Measurements from ENCODE around the gene CISH. TPM values are rescaled to one million over a fixed set of nuclear protein-coding genes. Genes with fewer than 3 reads are reported as not detected.

The CISH gene
- total RNA-seq, 2 donors from 2014 or later: 5.1 to 7.6 TPM

- WGBS: 100% methylated on average over 3 of the region's 3 CpGs
- H3K27ac ChIP-seq: no peak overlapping the region
- no peak for DNase-seq (ENCODE audit: low spot score)
- no peak overlapping the region for H3K4me3 ChIP-seq
- TF ChIP-seq POLR2A (IDR thresholded peaks at IDR 0.05): no peak
- TF ChIP-seq, protein P1, sequence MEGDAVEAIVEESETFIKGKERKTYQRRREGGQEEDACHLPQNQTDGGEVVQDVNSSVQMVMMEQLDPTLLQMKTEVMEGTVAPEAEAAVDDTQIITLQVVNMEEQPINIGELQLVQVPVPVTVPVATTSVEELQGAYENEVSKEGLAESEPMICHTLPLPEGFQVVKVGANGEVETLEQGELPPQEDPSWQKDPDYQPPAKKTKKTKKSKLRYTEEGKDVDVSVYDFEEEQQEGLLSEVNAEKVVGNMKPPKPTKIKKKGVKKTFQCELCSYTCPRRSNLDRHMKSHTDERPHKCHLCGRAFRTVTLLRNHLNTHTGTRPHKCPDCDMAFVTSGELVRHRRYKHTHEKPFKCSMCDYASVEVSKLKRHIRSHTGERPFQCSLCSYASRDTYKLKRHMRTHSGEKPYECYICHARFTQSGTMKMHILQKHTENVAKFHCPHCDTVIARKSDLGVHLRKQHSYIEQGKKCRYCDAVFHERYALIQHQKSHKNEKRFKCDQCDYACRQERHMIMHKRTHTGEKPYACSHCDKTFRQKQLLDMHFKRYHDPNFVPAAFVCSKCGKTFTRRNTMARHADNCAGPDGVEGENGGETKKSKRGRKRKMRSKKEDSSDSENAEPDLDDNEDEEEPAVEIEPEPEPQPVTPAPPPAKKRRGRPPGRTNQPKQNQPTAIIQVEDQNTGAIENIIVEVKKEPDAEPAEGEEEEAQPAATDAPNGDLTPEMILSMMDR (IDR thresholded peaks at IDR 0.05): no peak
- TF ChIP-seq POLR2AphosphoS5 (IDR thresholded peaks at IDR 0.05): no peak
- H3K36me3 ChIP-seq: no peaks in the 10 kb centered on the region
- intact Hi-C loops (cut with DNase I): no loop called here
- no peaks in the 10 kb centered on the region for H3K9me3 ChIP-seq
- H3K27me3 ChIP-seq (replicated peaks; ENCODE audit: insufficient read depth): no peaks in the 10 kb centered on the region
- peaks cover 11% of the 10 kb centered on the region for H3K4me1 ChIP-seq (replicated peaks)
These were observed 14.8 kb upstream of the CISH start for GRCh38 chr3:50626401-50626800.

- Histone ChIP-seq H3K9me3 (no peaks in the 10 kb centered on the region), H3K27ac (no peak overlapping the region), H3K27me3 (replicated peaks; ENCODE audit: insufficient read depth) (no peaks in the 10 kb centered on the region), H3K4me1 (replicated peaks) (peaks cover 18% of the 10 kb centered on the region), H3K4me3 (no peak overlapping the region), H3K36me3 (no peaks in the 10 kb centered on the region)
- no peak for DNase-seq (ENCODE audit: low spot score)
- WGBS: 68% methylated on average over 18 of the region's 18 CpGs
- intact Hi-C loops (cut with DNase I): no loop called here
- TF ChIP-seq POLR2AphosphoS5 (IDR thresholded peaks at IDR 0.05): no peak
- TF ChIP-seq, protein P1 (IDR thresholded peaks at IDR 0.05): no peak
- no peak for TF ChIP-seq POLR2A (IDR thresholded peaks at IDR 0.05)
These were observed 13.9 kb upstream of the CISH start for GRCh38 chr3:50625231-50626182.

GRCh38 chr3:50624634-50625033, 13.1 kb upstream of the CISH start:
- 90% methylated on average over 2 of the region's 2 CpGs for WGBS
- Histone ChIP-seq H3K36me3 (no peaks in the 10 kb centered on the region), H3K27ac (no peak overlapping the region), H3K4me1 (replicated peaks) (peaks cover 20% of the 10 kb centered on the region), H3K27me3 (replicated peaks; ENCODE audit: insufficient read depth) (no peaks in the 10 kb centered on the region), H3K4me3 (no peak overlapping the region), H3K9me3 (no peaks in the 10 kb centered on the region)
- intact Hi-C loops (cut with DNase I): no loop called here
- TF ChIP-seq, protein P1 (IDR thresholded peaks at IDR 0.05): no peak
- TF ChIP-seq POLR2AphosphoS5 (IDR thresholded peaks at IDR 0.05): no peak
- no peak for TF ChIP-seq POLR2A (IDR thresholded peaks at IDR 0.05)
- no peak for DNase-seq (ENCODE audit: low spot score)

GRCh38 chr3:50623840-50624474, 12.4 kb upstream of the CISH start:
- Histone ChIP-seq H3K36me3 (no peaks in the 10 kb centered on the region), H3K27me3 (replicated peaks; ENCODE audit: insufficient read depth) (no peaks in the 10 kb centered on the region), H3K27ac (no peak overlapping the region), H3K9me3 (no peaks in the 10 kb centered on the region), H3K4me3 (no peak overlapping the region), H3K4me1 (replicated peaks) (peaks cover 20% of the 10 kb centered on the region)
- DNase-seq (ENCODE audit: low spot score): no peak
- TF ChIP-seq POLR2AphosphoS5 (IDR thresholded peaks at IDR 0.05) (no peak), POLR2A (IDR thresholded peaks at IDR 0.05) (no peak)
- TF ChIP-seq, protein P1 (IDR thresholded peaks at IDR 0.05): no peak
- 65% methylated on average over 6 of the region's 6 CpGs for WGBS
- intact Hi-C loops (cut with DNase I): no loop called here
